ENCODE measurements around the gene COL13A1. TPM values are rescaled to one million over a fixed set of nuclear protein-coding genes. Genes with fewer than 3 reads are reported as not detected.
A peak's percentile ranks its signal among the peaks of the same experiment; 100 is the strongest.

COL13A1 gene
- total and polyA plus RNA-seq, 2 of the 8 experiments (the other 6 are each of a cell fraction or from before 2014, with no cell fraction given): 2.6 to 5.2 TPM

GRCh38 chr10:69879634-69880257, 78.0 kb downstream of the COL13A1 start:
- CTCF ChIA-PET (ENCODE audit: partially characterized antibody): interaction anchor here (0.6 to 4.8 kb wide), 16 partner anchors 8 to 129 kb away, joined by 3 to 21 read pairs (median 6); no protein-coding TSS in a partner anchor
- no peak overlapping the region for H3K4me3 ChIP-seq (ENCODE audit: extremely low read depth in 1 of 4, insufficient read depth in 2 of 4, low read depth in 3 of 4, low read length in 4 of 4)
- 78% methylated on average over 13 of the region's 13 CpGs; no CpG with 5 or more reads in 1 of the 2 experiments for WGBS, 2 experiments (ENCODE audit: extremely low coverage in 1 of 2, insufficient coverage in 1 of 2, insufficient read length in 1 of 2, insufficient replicate concordance in 2 of 2, low coverage in 1 of 2, low lambda C conversion rate in 2 of 2, missing lambda C conversion rate in 1 of 2)

More at GRCh38 chr10:69879634-69880257, 78.0 kb downstream of the COL13A1 start:
- Histone ChIP-seq H4K8ac (ENCODE audit: extremely low read depth, insufficient read depth, low read length) (0 out of 2 replicates have a peak overlapping the region, but pooled peaks have one; percentile 42), H3K36me3 (ENCODE audit: control insufficient read depth in 2 of 4, insufficient read depth in 4 of 4, low read length in 3 of 4) (no peaks in the 10 kb centered on the region), H3K14ac (ENCODE audit: insufficient read length) (no peak overlapping the region), H2AK5ac (ENCODE audit: low read depth, low read length) (peak overlapping the region; percentile 75; the same call in 1 of the 2 replicates), H2BK15ac (ENCODE audit: low read length) (0 out of 2 replicates have a peak overlapping the region, but pooled peaks have one; percentile 53), H3K23ac (ENCODE audit: insufficient read length) (no peak overlapping the region), H4K91ac (replicated peaks; ENCODE audit: insufficient read length, low read length) (peak overlapping the region; percentile 77), H3K9me3 (ENCODE audit: insufficient read depth in 2 of 2, low read depth in 1 of 2, low read length in 1 of 2) (no peaks in the 10 kb centered on the region), H2AFZ (ENCODE audit: low read length) (no peak overlapping the region), H3K79me1 (ENCODE audit: low read depth, low read length) (no peaks in the 10 kb centered on the region), H2BK120ac (replicated peaks; ENCODE audit: low read depth, low read length) (no peak overlapping the region), H3K56ac (replicated peaks; ENCODE audit: insufficient read length, low read depth, low read length) (no peak overlapping the region), H2BK12ac (ENCODE audit: low read depth, low read length) (peak overlapping the region; percentile 73; the same call in 1 of the 2 replicates), H3K4me1 (replicated peaks in 1 of 4; ENCODE audit: control insufficient read depth in 3 of 4, insufficient read depth in 4 of 4, low read length in 3 of 4) (peaks cover 4 to 33% (median 21%) of the 10 kb centered on the region in 4 experiments), H3K27ac (ENCODE audit: low read depth, low read length) (no peak overlapping the region), H3K27me3 (replicated peaks in 1 of 4; ENCODE audit: control insufficient read depth in 3 of 4, extremely low read depth in 1 of 4, insufficient read depth in 3 of 4, low read length in 3 of 4) (no peaks in the 10 kb centered on the region; a peak in 3 of 7 replicates), H2BK20ac (ENCODE audit: low read length) (peak overlapping the region; percentile 67), H4K20me1 (replicated peaks in 1 of 2; ENCODE audit: control insufficient read depth in 1 of 2, insufficient read depth in 2 of 2, low read length in 2 of 2) (no peaks in the 10 kb centered on the region), H3K4ac (replicated peaks; ENCODE audit: insufficient read length, low read depth, low read length) (no peak overlapping the region), H3K79me2 (ENCODE audit: control insufficient read depth in 1 of 2, insufficient read depth in 2 of 2, low read length in 2 of 2) (no peaks in the 10 kb centered on the region), H2BK5ac (ENCODE audit: low read depth, low read length) (peak overlapping the region; percentile 67; the same call in 1 of the 2 replicates), H3K18ac (ENCODE audit: extremely low read depth, low read length) (peak overlapping the region; percentile 63; the same call in 1 of the 2 replicates), H3K4me2 (ENCODE audit: insufficient read depth in 1 of 2, low read depth in 2 of 2, low read length in 2 of 2) (no peak overlapping the region), H4K5ac (ENCODE audit: insufficient read length, low read depth, low read length) (no peak overlapping the region), H3K23me2 (ENCODE audit: low read depth, low read length) (peaks cover 2% of the 10 kb centered on the region; the same call in 1 of the 2 replicates), H3K9ac (replicated peaks in 1 of 4; ENCODE audit: extremely low read depth in 1 of 4, low read depth in 3 of 4, low read length in 3 of 4) (no peak overlapping the region)
- TF ChIP-seq RBBP5 (IDR thresholded peaks at IDR 0.05; ENCODE audit: borderline replicate concordance, low read depth, low read length): no peak
- TF ChIP-seq SRF (IDR thresholded peaks at IDR 0.05; ENCODE audit: low read depth, low read length): no peak
- no peak for TF ChIP-seq EZH2 (IDR thresholded peaks at IDR 0.05; ENCODE audit: low read depth, low read length, severe bottlenecking)
- FAIRE-seq (no peak), DNase-seq (ENCODE audit: low read depth in 1 of 2, low spot score in 2 of 2) (no peak)
- POLR2A ChIA-PET (ENCODE audit: partially characterized antibody): interaction anchor here (0.8 to 1.1 kb wide), 6 partner anchors 12 to 52 kb away, joined by 3 to 4 read pairs (median 3); no protein-coding TSS in a partner anchor

Measured in H1 (cell line).